Measurements from ENCODE around the gene SCFD2. TPM values are rescaled to one million over a fixed set of nuclear protein-coding genes. Genes with fewer than 3 reads are reported as not detected.

The SCFD2 gene
- total and polyA plus RNA-seq, 10 of the 15 experiments (the other 5 are each of a cell fraction or from before 2014, with no cell fraction given) = 4.8 to 37.6 (median 24.9) TPM

- no peak for TF ChIP-seq USF1 (IDR thresholded peaks at IDR 0.05; ENCODE audit: borderline replicate concordance, extremely low read length, insufficient read depth, low read depth, low read length)
- TF ChIP-seq RAD51 (IDR thresholded peaks at IDR 0.05) = no peak
- no peak for TF ChIP-seq CEBPB (IDR thresholded peaks at IDR 0.05; ENCODE audit: borderline replicate concordance in 1 of 2, low read depth in 2 of 2, low read length in 2 of 2)
- no peak for TF ChIP-seq CTCF (IDR thresholded peaks at IDR 0.05 in 2 of 3, conservative IDR thresholded peaks at IDR 0.05 in 1 of 3; ENCODE audit: control insufficient read depth in 2 of 3, extremely low read depth in 1 of 3, insufficient read depth in 1 of 3, low read depth in 3 of 3, low read length in 3 of 3)
These were observed 214.4 kb downstream of the SCFD2 start (continued) for GRCh38 chr4:53151489-53151788.

- no peak overlapping the region for H2AFZ ChIP-seq (ENCODE audit: control insufficient read depth, low read depth, low read length)
- RAD21 ChIA-PET (ENCODE audit: unreplicated experiment) = no interaction called here
- BruUV-seq (replicated peaks) = no TSS peak
- no peak overlapping the region for H3K9ac ChIP-seq (ENCODE audit: control insufficient read depth, insufficient read depth, low read length)
- no peaks in the 10 kb centered on the region for H3K4me1 ChIP-seq (ENCODE audit: control insufficient read depth, insufficient read depth, low read length)
- no peaks in the 10 kb centered on the region for H3K79me2 ChIP-seq (ENCODE audit: control insufficient read depth, insufficient read depth, low read length)
- no peaks in the 10 kb centered on the region; the same call in 1 of the 3 replicates for H3K9me3 ChIP-seq (replicated peaks; ENCODE audit: control insufficient read depth, insufficient read depth, low read length)
- no peaks in the 10 kb centered on the region for H4K20me1 ChIP-seq (ENCODE audit: control insufficient read depth, insufficient read depth)
- 65% methylated on average over 4 of the region's 4 CpGs for WGBS (ENCODE audit: insufficient coverage, insufficient replicate concordance, low lambda C conversion rate, missing lambda C conversion rate)
- H3K27ac ChIP-seq (ENCODE audit: control insufficient read depth, insufficient read depth) = no peak overlapping the region
- SMC1A ChIA-PET (ENCODE audit: uncharacterized antibody, unreplicated experiment) = interaction anchor here (1.1 kb wide), 1 partner anchor 230 kb away, joined by 3 read pairs; no protein-coding TSS in a partner anchor
- CTCF ChIA-PET = no interaction called here
- FAIRE-seq (no peak), ATAC-seq (no peak), DNase-seq (ENCODE audit: low read depth, low spot score) (no peak)
- intact Hi-C loops (cut with micrococcal nuclease; ENCODE audit: unreplicated experiment) = no loop called here
- in situ Hi-C loops (cut with MboI) = no loop called here
- no peaks in the 10 kb centered on the region for H3K36me3 ChIP-seq (ENCODE audit: control insufficient read depth in 2 of 2, insufficient read depth in 2 of 2, low read length in 1 of 2)
- no peak overlapping the region for H3K4me2 ChIP-seq (ENCODE audit: control insufficient read depth, insufficient read depth)
- POLR2A ChIA-PET = no interaction called here
- H3K4me3 ChIP-seq = no peak overlapping the region
- no peaks in the 10 kb centered on the region for H3K27me3 ChIP-seq (replicated peaks in 1 of 2; ENCODE audit: control insufficient read depth in 2 of 2, insufficient read depth in 2 of 2, low read length in 1 of 2)
- TF ChIP-seq PKNOX1 (IDR thresholded peaks at IDR 0.05) (no peak), ZZZ3 (IDR thresholded peaks at IDR 0.05; ENCODE audit: control insufficient read depth, insufficient read length, low read depth) (no peak), CBX3 (IDR thresholded peaks at IDR 0.05; ENCODE audit: borderline replicate concordance, low read depth) (no peak), CBFB (IDR thresholded peaks at IDR 0.05; ENCODE audit: low read depth) (no peak), MYC (IDR thresholded peaks at IDR 0.05; ENCODE audit: insufficient read depth, insufficient read length, insufficient replicate concordance, low read length, severe bottlenecking) (no peak), CREB1 (IDR thresholded peaks at IDR 0.05; ENCODE audit: low read depth) (no peak), SMC3 (IDR thresholded peaks at IDR 0.05; ENCODE audit: borderline replicate concordance, low read length) (no peak), BACH1 (IDR thresholded peaks at IDR 0.05; ENCODE audit: borderline replicate concordance) (no peak), SIN3A (IDR thresholded peaks at IDR 0.05; ENCODE audit: low read depth, low read length) (no peak), IRF3 (IDR thresholded peaks at IDR 0.05) (no peak), ATF2 (IDR thresholded peaks at IDR 0.05; ENCODE audit: low read length) (no peak), PAX8 (IDR thresholded peaks at IDR 0.05) (no peak)
These were observed 215.0 kb downstream of the SCFD2 start for GRCh38 chr4:53150631-53151488.
